ENCODE measurements around the gene TTLL10. TPM values are rescaled to one million over a fixed set of nuclear protein-coding genes. Genes with fewer than 3 reads are reported as not detected.

TTLL10 gene
- total and polyA plus RNA-seq, 2 donors from 2014 or later = 1.5 TPM; not detected in 1

DNA sequence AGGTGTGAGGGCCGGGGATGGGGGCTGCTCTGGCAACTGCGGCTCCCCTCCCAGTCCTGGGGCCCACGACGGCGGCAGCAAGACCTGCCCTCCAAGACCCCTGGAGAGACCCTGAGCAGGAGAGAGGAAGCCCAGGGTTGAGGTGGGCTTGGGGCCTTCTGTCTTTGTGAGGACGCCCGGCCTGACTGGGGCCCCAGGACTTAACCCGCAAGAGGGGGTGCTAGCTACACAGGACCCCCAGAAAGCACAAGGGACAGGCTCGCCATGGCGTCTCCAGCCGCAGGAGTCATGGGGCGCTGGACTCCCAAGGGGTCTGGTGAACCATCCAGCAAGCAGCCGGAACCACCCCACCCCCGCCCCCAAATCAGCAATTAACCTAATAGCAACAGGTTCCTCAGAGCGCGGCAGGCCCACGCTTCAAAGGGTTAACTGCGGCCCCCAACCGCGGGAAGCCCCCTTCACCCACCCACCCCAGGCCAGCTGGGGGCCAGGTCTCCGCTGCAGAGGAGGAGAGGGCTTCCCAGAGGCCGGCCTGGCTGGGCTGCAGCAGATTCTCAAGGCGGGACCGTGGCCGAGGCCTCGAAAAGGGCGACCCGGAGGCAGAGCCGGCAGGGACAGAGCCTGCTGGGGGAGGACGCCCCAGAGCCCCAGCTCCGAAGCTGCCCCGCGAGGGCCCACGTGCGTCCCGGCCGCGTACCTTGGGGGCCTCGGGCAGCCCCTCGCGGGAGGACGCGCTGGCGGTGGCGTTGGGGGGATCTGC is 72.3 kb downstream of the TTLL10 start:
- Histone ChIP-seq H3K9ac (ENCODE audit: low read length in 3 of 3) (no peak overlapping the region), H3K27me3 (ENCODE audit: control insufficient read depth, insufficient read depth, low read length) (no peaks in the 10 kb centered on the region), H3K4me3 (ENCODE audit: low read length in 3 of 3) (no peak overlapping the region), H3K36me3 (ENCODE audit: control insufficient read depth in 2 of 3, insufficient read depth in 3 of 3, low read length in 3 of 3) (no peaks in the 10 kb centered on the region), H3K4me1 (ENCODE audit: control insufficient read depth in 2 of 3, insufficient read depth in 2 of 3, low read depth in 1 of 3, low read length in 3 of 3) (no peaks in the 10 kb centered on the region), H3K9me3 (ENCODE audit: control insufficient read depth in 2 of 3, insufficient read depth in 1 of 3, low read length in 3 of 3) (no peaks in the 10 kb centered on the region), H3K27ac (ENCODE audit: low read depth in 2 of 2, low read length in 2 of 2) (no peak overlapping the region)
- DNase-seq = peak in 1 of 5 donors; percentile 65
- FAIRE-seq = no peak
- TF ChIP-seq, protein P1, sequence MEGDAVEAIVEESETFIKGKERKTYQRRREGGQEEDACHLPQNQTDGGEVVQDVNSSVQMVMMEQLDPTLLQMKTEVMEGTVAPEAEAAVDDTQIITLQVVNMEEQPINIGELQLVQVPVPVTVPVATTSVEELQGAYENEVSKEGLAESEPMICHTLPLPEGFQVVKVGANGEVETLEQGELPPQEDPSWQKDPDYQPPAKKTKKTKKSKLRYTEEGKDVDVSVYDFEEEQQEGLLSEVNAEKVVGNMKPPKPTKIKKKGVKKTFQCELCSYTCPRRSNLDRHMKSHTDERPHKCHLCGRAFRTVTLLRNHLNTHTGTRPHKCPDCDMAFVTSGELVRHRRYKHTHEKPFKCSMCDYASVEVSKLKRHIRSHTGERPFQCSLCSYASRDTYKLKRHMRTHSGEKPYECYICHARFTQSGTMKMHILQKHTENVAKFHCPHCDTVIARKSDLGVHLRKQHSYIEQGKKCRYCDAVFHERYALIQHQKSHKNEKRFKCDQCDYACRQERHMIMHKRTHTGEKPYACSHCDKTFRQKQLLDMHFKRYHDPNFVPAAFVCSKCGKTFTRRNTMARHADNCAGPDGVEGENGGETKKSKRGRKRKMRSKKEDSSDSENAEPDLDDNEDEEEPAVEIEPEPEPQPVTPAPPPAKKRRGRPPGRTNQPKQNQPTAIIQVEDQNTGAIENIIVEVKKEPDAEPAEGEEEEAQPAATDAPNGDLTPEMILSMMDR (IDR thresholded peaks at IDR 0.05; ENCODE audit: borderline replicate concordance, extremely low read depth, insufficient read depth) = no peak
- intact Hi-C loops (cut with DNase I) = no loop called here

GRCh38 chr1:1246577-1247340 is 73.1 kb downstream of the TTLL10 start, which contains the start of gene C1QTNF12:
Gene C1QTNF12 (minus strand): TSS chr1:1246722. CDS start chr1:1246690, 32 bp downstream.
- Histone ChIP-seq H3K4me3 (ENCODE audit: low read length in 3 of 3) (no peak within 1 kb of the TSS), H3K27me3 (ENCODE audit: control insufficient read depth, insufficient read depth, low read length) (no peaks in the 10 kb centered on the region), H3K9me3 (ENCODE audit: control insufficient read depth in 2 of 3, insufficient read depth in 1 of 3, low read length in 3 of 3) (no peaks in the 10 kb centered on the region), H3K36me3 (ENCODE audit: control insufficient read depth in 2 of 3, insufficient read depth in 3 of 3, low read length in 3 of 3) (no peaks in the 10 kb centered on the region), H3K9ac (ENCODE audit: low read length in 3 of 3) (no peak within 1 kb of the TSS), H3K27ac (ENCODE audit: low read depth in 2 of 2, low read length in 2 of 2) (no peak within 1 kb of the TSS), H3K4me1 (ENCODE audit: control insufficient read depth in 2 of 3, insufficient read depth in 2 of 3, low read depth in 1 of 3, low read length in 3 of 3) (no peaks in the 10 kb centered on the region)
- TF ChIP-seq, protein P1 (IDR thresholded peaks at IDR 0.05; ENCODE audit: borderline replicate concordance, extremely low read depth, insufficient read depth) = no peak
- DNase-seq (peak in 3 of 5 donors; percentile 32 to 72 (median 63)), FAIRE-seq (no peak)
- intact Hi-C loops (cut with DNase I) = no loop called here

DNA sequence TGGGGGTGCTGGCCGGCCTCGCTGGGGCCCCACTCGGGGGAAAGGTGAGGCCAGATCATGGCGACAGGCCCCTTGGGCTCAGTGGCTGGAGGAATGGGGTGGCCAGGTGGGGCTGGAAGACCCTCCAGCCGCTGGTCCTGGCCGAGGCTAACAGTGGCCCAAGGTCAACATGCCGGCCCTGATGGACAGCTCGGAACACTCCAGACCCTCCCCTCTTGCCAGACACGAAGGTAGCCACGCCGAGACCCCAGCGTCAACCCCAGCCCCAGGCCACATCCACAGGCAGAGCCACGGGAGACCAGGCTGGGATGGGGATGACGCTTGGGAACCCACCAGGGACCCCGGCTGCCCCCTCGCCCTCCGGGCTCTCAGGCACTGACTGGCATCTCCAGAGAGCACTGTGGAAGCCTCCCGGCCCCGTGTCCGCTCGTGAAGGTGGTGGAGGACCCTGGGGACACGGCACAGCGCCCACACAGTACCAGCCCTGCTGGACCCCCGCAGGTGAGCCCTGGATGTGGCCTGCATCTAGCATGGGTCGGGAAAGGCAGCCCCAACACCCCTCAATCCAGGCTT is 73.7 kb downstream of the TTLL10 start:
- Histone ChIP-seq H3K27me3 (ENCODE audit: control insufficient read depth, insufficient read depth, low read length) (no peaks in the 10 kb centered on the region), H3K4me1 (ENCODE audit: control insufficient read depth in 2 of 3, insufficient read depth in 2 of 3, low read depth in 1 of 3, low read length in 3 of 3) (no peaks in the 10 kb centered on the region), H3K9me3 (ENCODE audit: control insufficient read depth in 2 of 3, insufficient read depth in 1 of 3, low read length in 3 of 3) (no peaks in the 10 kb centered on the region), H3K9ac (ENCODE audit: low read length in 3 of 3) (no peak overlapping the region), H3K4me3 (ENCODE audit: low read length in 3 of 3) (no peak overlapping the region), H3K36me3 (ENCODE audit: control insufficient read depth in 2 of 3, insufficient read depth in 3 of 3, low read length in 3 of 3) (no peaks in the 10 kb centered on the region), H3K27ac (ENCODE audit: low read depth in 2 of 2, low read length in 2 of 2) (no peak overlapping the region)
- TF ChIP-seq, protein P1 (IDR thresholded peaks at IDR 0.05; ENCODE audit: borderline replicate concordance, extremely low read depth, insufficient read depth) = no peak
- peak in 1 of 5 donors; percentile 55 for DNase-seq
- no peak for FAIRE-seq
- intact Hi-C loops (cut with DNase I) = no loop called here

Small RNA genes lying within 50 kb of the gene (microRNA-seq; reads per million reads assigned to microRNA genes)
- gene MIR200A (3,223 reads per million, percentile 88 among the genes with 10 or more reads in this experiment), gene MIR200B (20,848 reads per million, percentile 96 among the genes with 10 or more reads in this experiment), gene MIR429 (1,770 reads per million, percentile 84 among the genes with 10 or more reads in this experiment)

Other genes starting within 250 kb of the TTLL10 start
- gene SAMD11, start 250.0 kb upstream of the TTLL10 start, total RNA-seq = 21.4 TPM
- 13.3 TPM for gene SAMD11, start 250.0 kb upstream of the TTLL10 start, polyA plus RNA-seq (ENCODE audit: insufficient read depth, low read depth, low replicate concordance)
- 65.5 TPM for gene NOC2L, start 214.6 kb upstream of the TTLL10 start, total RNA-seq
- 42.4 TPM for gene NOC2L, start 214.6 kb upstream of the TTLL10 start, polyA plus RNA-seq (ENCODE audit: insufficient read depth, low read depth, low replicate concordance)
- 11.5 TPM for gene KLHL17, start 213.3 kb upstream of the TTLL10 start, total RNA-seq
- gene KLHL17, start 213.3 kb upstream of the TTLL10 start, polyA plus RNA-seq (ENCODE audit: insufficient read depth, low read depth, low replicate concordance) = 6.9 TPM
- gene PLEKHN1, start 207.4 kb upstream of the TTLL10 start, total RNA-seq = 14.3 TPM
- gene PLEKHN1, start 207.4 kb upstream of the TTLL10 start, polyA plus RNA-seq (ENCODE audit: insufficient read depth, low read depth, low replicate concordance) = not detected
- gene PERM1, start 191.8 kb upstream of the TTLL10 start, total RNA-seq = 0.25 TPM
- 0.86 TPM for gene PERM1, start 191.8 kb upstream of the TTLL10 start, polyA plus RNA-seq (ENCODE audit: insufficient read depth, low read depth, low replicate concordance)
- 32.0 TPM for gene HES4, start 173.8 kb upstream of the TTLL10 start, total RNA-seq
- gene HES4, start 173.8 kb upstream of the TTLL10 start, polyA plus RNA-seq (ENCODE audit: insufficient read depth, low read depth, low replicate concordance) = 15.8 TPM
- gene ISG15, start 160.4 kb upstream of the TTLL10 start, total RNA-seq = 23.9 TPM
- gene ISG15, start 160.4 kb upstream of the TTLL10 start, polyA plus RNA-seq (ENCODE audit: insufficient read depth, low read depth, low replicate concordance) = 65.9 TPM
- 261 TPM for gene AGRN, start 153.8 kb upstream of the TTLL10 start, total RNA-seq
- gene AGRN, start 153.8 kb upstream of the TTLL10 start, polyA plus RNA-seq (ENCODE audit: insufficient read depth, low read depth, low replicate concordance) = 78.5 TPM
- gene RNF223, start 99.6 kb upstream of the TTLL10 start, total RNA-seq = 2.3 TPM
- 0.28 TPM for gene RNF223, start 99.6 kb upstream of the TTLL10 start, polyA plus RNA-seq (ENCODE audit: insufficient read depth, low read depth, low replicate concordance)
- gene C1orf159, start 57.8 kb upstream of the TTLL10 start, total RNA-seq = 14.8 TPM
- 8.6 TPM for gene C1orf159, start 57.8 kb upstream of the TTLL10 start, polyA plus RNA-seq (ENCODE audit: insufficient read depth, low read depth, low replicate concordance)
- 8.1 TPM for gene TNFRSF18, start 32.7 kb downstream of the TTLL10 start, total RNA-seq
- gene TNFRSF18, start 32.7 kb downstream of the TTLL10 start, polyA plus RNA-seq (ENCODE audit: insufficient read depth, low read depth, low replicate concordance) = not detected
- 5.1 TPM for gene TNFRSF4, start 40.3 kb downstream of the TTLL10 start, total RNA-seq
- 3.3 TPM for gene TNFRSF4, start 40.3 kb downstream of the TTLL10 start, polyA plus RNA-seq (ENCODE audit: insufficient read depth, low read depth, low replicate concordance)
- 160 TPM for gene SDF4, start 58.1 kb downstream of the TTLL10 start, total RNA-seq
- gene SDF4, start 58.1 kb downstream of the TTLL10 start, polyA plus RNA-seq (ENCODE audit: insufficient read depth, low read depth, low replicate concordance) = 143 TPM
- gene B3GALT6, start 58.4 kb downstream of the TTLL10 start, total RNA-seq = 20.3 TPM
- 13.7 TPM for gene B3GALT6, start 58.4 kb downstream of the TTLL10 start, polyA plus RNA-seq (ENCODE audit: insufficient read depth, low read depth, low replicate concordance)
- gene C1QTNF12, start 72.8 kb downstream of the TTLL10 start, total RNA-seq = 3.1 TPM
- 9.9 TPM for gene C1QTNF12, start 72.8 kb downstream of the TTLL10 start, polyA plus RNA-seq (ENCODE audit: insufficient read depth, low read depth, low replicate concordance)
- 56.6 TPM for gene UBE2J2, start 100.0 kb downstream of the TTLL10 start, total RNA-seq
- gene UBE2J2, start 100.0 kb downstream of the TTLL10 start, polyA plus RNA-seq (ENCODE audit: insufficient read depth, low read depth, low replicate concordance) = 57.4 TPM
- gene SCNN1D, start 106.6 kb downstream of the TTLL10 start, total RNA-seq = 4.6 TPM
- 4.6 TPM for gene SCNN1D, start 106.6 kb downstream of the TTLL10 start, polyA plus RNA-seq (ENCODE audit: insufficient read depth, low read depth, low replicate concordance)
- gene ACAP3, start 134.1 kb downstream of the TTLL10 start, total RNA-seq = 39.5 TPM
- gene ACAP3, start 134.1 kb downstream of the TTLL10 start, polyA plus RNA-seq (ENCODE audit: insufficient read depth, low read depth, low replicate concordance) = 15.9 TPM
- gene PUSL1, start 134.7 kb downstream of the TTLL10 start, total RNA-seq = 12.6 TPM
- gene PUSL1, start 134.7 kb downstream of the TTLL10 start, polyA plus RNA-seq (ENCODE audit: insufficient read depth, low read depth, low replicate concordance) = 13.9 TPM
- 100 TPM for gene INTS11, start 150.8 kb downstream of the TTLL10 start, total RNA-seq
- 73.6 TPM for gene INTS11, start 150.8 kb downstream of the TTLL10 start, polyA plus RNA-seq (ENCODE audit: insufficient read depth, low read depth, low replicate concordance)
- 21.9 TPM for gene CPTP, start 150.9 kb downstream of the TTLL10 start, total RNA-seq
- 51.5 TPM for gene CPTP, start 150.9 kb downstream of the TTLL10 start, polyA plus RNA-seq (ENCODE audit: insufficient read depth, low read depth, low replicate concordance)
- gene TAS1R3, start 157.4 kb downstream of the TTLL10 start, total RNA-seq = 1.3 TPM
- 0.15 TPM for gene TAS1R3, start 157.4 kb downstream of the TTLL10 start, polyA plus RNA-seq (ENCODE audit: insufficient read depth, low read depth, low replicate concordance)
- 55.0 TPM for gene DVL1, start 175.5 kb downstream of the TTLL10 start, total RNA-seq
- gene DVL1, start 175.5 kb downstream of the TTLL10 start, polyA plus RNA-seq (ENCODE audit: insufficient read depth, low read depth, low replicate concordance) = 32.5 TPM
- gene MXRA8, start 184.7 kb downstream of the TTLL10 start, total RNA-seq = 26.0 TPM
- 64.7 TPM for gene MXRA8, start 184.7 kb downstream of the TTLL10 start, polyA plus RNA-seq (ENCODE audit: insufficient read depth, low read depth, low replicate concordance)
- gene AURKAIP1, start 201.3 kb downstream of the TTLL10 start, total RNA-seq = 111 TPM
- 359 TPM for gene AURKAIP1, start 201.3 kb downstream of the TTLL10 start, polyA plus RNA-seq (ENCODE audit: insufficient read depth, low read depth, low replicate concordance)
- 199 TPM for gene CCNL2, start 225.5 kb downstream of the TTLL10 start, total RNA-seq
- 72.0 TPM for gene CCNL2, start 225.5 kb downstream of the TTLL10 start, polyA plus RNA-seq (ENCODE audit: insufficient read depth, low read depth, low replicate concordance)
- 103 TPM for gene MRPL20, start 233.4 kb downstream of the TTLL10 start, total RNA-seq
- gene MRPL20, start 233.4 kb downstream of the TTLL10 start, polyA plus RNA-seq (ENCODE audit: insufficient read depth, low read depth, low replicate concordance) = 221 TPM
- gene ANKRD65, start 247.4 kb downstream of the TTLL10 start, total RNA-seq = 5.2 TPM
- gene ANKRD65, start 247.4 kb downstream of the TTLL10 start, polyA plus RNA-seq (ENCODE audit: insufficient read depth, low read depth, low replicate concordance) = 7.1 TPM

Data from kidney (tissue), 14 donors.